Endothelial cell (in vitro differentiated cells): Measurements from ENCODE around the gene SFTPA2. TPM values are rescaled to one million over a fixed set of nuclear protein-coding genes. Genes with fewer than 3 reads are reported as not detected.
A peak's percentile ranks its signal among the peaks of the same experiment; 100 is the strongest.
"Not testable (repeated sequence)": the region's sequence is repeated elsewhere in the genome, so short reads cannot be mapped to it uniquely, and the experiment has no call there.

Experiments used
- DNase-seq: peaks from one replicate; pipeline ENCODE4 v3.0.0; 2021; ENCODE audit warnings: low spot score
- H3K27ac Mint-ChIP-seq: one replicate; pipeline ENCODE4 v1.8.0; 2021; ENCODE audit warnings: mixed read lengths, inconsistent platforms; ENCODE audit not compliant: unreplicated experiment
- H3K27me3 Mint-ChIP-seq: one replicate; pipeline ENCODE4 v1.8.0; 2021; ENCODE audit warnings: mild to moderate bottlenecking, moderate library complexity, mixed read lengths, inconsistent platforms; ENCODE audit not compliant: unreplicated experiment
- H3K36me3 Mint-ChIP-seq: one replicate; pipeline ENCODE4 v1.8.0; 2021; ENCODE audit warnings: mild to moderate bottlenecking, low read depth, mixed read lengths, inconsistent platforms; ENCODE audit not compliant: unreplicated experiment
- H3K4me1 Mint-ChIP-seq: one replicate; pipeline ENCODE4 v1.8.0; 2021; ENCODE audit warnings: mild to moderate bottlenecking, mixed read lengths, inconsistent platforms; ENCODE audit not compliant: unreplicated experiment
- H3K4me3 Mint-ChIP-seq: one replicate; pipeline ENCODE4 v1.8.0; 2021; ENCODE audit warnings: mild to moderate bottlenecking, mixed read lengths, inconsistent platforms; ENCODE audit not compliant: unreplicated experiment
- H3K9me3 Mint-ChIP-seq: one replicate; pipeline ENCODE4 v1.8.0; 2021; ENCODE audit warnings: mixed read lengths, inconsistent platforms; ENCODE audit not compliant: unreplicated experiment
- total RNA-seq: library from RNA; stranded (reverse); fragmentation: NEBNext Ultra II Directional; extraction: Animal tissue kit (Norgen Biotek cat#: 25700); gene quantifications from one replicate; pipeline ENCODE4 v1.2.1, GENCODE V29; 2021; ENCODE audit not compliant: unreplicated experiment
- TF ChIP-seq, protein P1 (sequence below): fragments of 200-600 bp; sonication (generic); IDR thresholded peaks from one replicate; pipeline ENCODE4 v1.5.0; 2021; ENCODE audit warnings: antibody characterized with exemption; ENCODE audit not compliant: unreplicated experiment

The SFTPA2 gene
- total RNA-seq, 1 donor from 2014 or later = not detected

DNA sequence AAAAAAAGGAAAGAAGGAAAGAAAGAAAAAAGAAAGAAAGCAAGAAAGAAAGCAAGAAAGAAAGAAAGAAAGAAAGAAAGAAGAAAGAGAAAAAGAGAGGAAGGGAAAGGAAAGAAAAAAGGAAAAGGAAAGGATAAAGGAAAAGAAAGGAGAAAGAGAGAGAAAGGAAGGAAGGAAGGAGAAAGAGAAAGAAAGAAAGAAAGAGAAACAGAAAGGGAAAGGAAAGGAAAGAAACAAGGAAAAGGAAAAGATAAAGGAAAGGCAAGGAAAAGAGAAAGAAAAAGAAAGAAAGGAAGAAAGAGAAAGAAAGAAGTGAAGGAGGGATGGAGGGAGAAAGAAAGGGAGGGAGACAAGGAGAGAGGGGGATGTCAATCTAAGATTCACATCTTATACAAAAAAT, 20.8 kb upstream of the SFTPA2 start:
- Mint-ChIP-seq H3K4me1 (no peaks in the 10 kb centered on the region), H3K27me3 (peaks cover 6% of the 10 kb centered on the region), H3K4me3 (no peak overlapping the region), H3K36me3 (no peaks in the 10 kb centered on the region), H3K9me3 (no peaks in the 10 kb centered on the region), H3K27ac (no peak overlapping the region)
- TF ChIP-seq, protein P1, sequence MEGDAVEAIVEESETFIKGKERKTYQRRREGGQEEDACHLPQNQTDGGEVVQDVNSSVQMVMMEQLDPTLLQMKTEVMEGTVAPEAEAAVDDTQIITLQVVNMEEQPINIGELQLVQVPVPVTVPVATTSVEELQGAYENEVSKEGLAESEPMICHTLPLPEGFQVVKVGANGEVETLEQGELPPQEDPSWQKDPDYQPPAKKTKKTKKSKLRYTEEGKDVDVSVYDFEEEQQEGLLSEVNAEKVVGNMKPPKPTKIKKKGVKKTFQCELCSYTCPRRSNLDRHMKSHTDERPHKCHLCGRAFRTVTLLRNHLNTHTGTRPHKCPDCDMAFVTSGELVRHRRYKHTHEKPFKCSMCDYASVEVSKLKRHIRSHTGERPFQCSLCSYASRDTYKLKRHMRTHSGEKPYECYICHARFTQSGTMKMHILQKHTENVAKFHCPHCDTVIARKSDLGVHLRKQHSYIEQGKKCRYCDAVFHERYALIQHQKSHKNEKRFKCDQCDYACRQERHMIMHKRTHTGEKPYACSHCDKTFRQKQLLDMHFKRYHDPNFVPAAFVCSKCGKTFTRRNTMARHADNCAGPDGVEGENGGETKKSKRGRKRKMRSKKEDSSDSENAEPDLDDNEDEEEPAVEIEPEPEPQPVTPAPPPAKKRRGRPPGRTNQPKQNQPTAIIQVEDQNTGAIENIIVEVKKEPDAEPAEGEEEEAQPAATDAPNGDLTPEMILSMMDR = no peak
- DNase-seq = no peak

DNA sequence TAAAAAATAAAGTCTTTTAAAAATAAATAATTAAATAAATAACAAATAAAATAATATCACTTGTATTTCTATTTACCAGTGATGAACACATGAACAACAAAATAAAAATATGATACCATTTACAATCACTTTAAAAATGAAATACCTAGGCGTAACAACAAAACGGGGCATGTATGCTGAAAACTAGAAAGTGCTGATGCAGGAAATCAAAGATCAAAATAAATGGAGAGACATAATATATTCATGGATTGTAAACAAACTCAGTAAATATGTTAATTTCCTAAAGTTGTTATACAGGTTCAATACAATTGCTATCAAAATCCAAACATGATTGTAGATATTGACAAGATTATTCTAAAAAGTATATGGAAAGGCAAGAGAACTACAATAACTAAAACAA, 19.2 kb upstream of the SFTPA2 start:
- Mint-ChIP-seq H3K27ac (no peak overlapping the region), H3K4me1 (no peaks in the 10 kb centered on the region), H3K4me3 (no peak overlapping the region), H3K36me3 (no peaks in the 10 kb centered on the region), H3K27me3 (peaks cover 3% of the 10 kb centered on the region), H3K9me3 (no peaks in the 10 kb centered on the region)
- no peak for DNase-seq
- TF ChIP-seq, protein P1 = no peak

DNA sequence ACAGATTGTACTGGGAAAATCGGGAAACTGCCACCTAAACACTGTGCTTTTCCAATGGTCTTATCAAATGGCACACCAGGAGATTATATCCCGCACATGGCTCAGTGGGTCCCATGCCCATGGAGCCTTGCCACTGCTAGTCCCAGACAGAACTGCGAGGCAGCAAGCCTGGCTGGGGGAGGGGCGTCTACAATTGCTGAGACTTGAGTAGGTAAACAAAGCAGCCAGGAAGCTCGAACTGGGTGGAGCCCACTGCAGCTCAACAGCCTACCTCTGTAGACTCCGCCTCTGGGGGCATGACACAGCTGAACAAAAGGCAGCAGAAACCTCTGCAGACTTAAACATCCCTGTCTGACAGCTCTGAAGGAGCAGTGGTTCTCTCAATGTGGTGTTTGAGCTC, 10.4 kb upstream of the SFTPA2 start:
- not testable (repeated sequence) for H3K4me1 Mint-ChIP-seq, H3K27ac Mint-ChIP-seq, H3K27me3 Mint-ChIP-seq, H3K9me3 Mint-ChIP-seq, H3K36me3 Mint-ChIP-seq, DNase-seq, H3K4me3 Mint-ChIP-seq

DNA sequence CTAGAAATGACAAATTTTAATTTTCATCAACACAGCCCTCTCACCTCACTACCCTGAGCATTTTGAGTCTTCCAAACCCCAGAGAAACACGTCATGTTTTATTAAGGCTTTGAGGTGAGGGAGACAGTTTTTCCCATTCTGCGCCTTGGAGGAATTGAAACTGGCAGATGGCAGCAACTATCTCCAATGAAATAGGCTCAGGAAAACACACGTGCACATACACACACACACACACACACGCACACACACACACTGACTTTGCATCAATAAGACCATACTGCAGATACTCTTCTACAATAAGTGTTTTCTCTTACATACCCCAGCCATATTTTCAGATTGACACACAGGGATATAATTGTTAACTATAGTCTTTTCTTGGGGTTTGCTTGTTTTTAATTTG, 3.2 kb upstream of the SFTPA2 start:
- Mint-ChIP-seq H3K4me1 (no peaks in the 10 kb centered on the region), H3K36me3 (no peaks in the 10 kb centered on the region), H3K4me3 (no peak overlapping the region), H3K9me3 (no peaks in the 10 kb centered on the region), H3K27me3 (peaks cover 1% of the 10 kb centered on the region), H3K27ac (no peak overlapping the region)
- TF ChIP-seq, protein P1 = no peak
- no peak for DNase-seq

DNA sequence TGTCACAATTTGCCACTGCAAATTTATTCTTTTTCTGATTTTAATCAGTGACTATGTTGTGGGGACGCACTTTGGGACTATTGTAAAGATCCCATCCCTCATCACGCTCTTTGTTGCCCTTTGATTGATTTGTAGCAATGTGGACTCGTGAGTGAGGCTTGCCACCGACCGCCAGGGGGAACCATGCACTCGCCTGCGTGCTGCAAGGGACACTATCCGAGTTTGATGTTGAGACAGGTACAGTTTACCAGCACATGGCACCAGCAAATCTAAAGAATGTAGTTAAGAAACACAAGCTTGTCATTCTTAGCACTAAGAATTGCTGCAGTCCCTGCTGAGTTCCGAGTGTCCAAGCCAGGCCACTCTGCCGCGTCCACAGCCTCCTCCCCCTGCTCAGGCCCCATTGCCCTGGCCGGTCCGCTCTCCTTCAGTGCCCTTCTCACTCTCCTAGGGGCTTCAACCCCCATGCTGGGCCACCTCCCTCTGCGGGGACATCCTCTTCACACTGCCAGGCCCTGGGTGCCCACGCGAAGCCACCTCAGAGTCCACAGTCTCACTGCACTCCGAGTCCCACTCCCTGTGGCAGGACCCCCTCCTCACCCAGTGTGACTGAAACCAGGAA, 2.0 kb upstream of the SFTPA2 start:
- no peak overlapping the region for H3K4me3 Mint-ChIP-seq
- no peak overlapping the region for H3K27ac Mint-ChIP-seq
- peak; percentile 77 for DNase-seq
- H3K36me3 Mint-ChIP-seq = no peaks in the 10 kb centered on the region
- no peaks in the 10 kb centered on the region for H3K4me1 Mint-ChIP-seq
- H3K9me3 Mint-ChIP-seq = no peaks in the 10 kb centered on the region
- TF ChIP-seq, protein P1 = peak; percentile 70
- peaks cover 2% of the 10 kb centered on the region for H3K27me3 Mint-ChIP-seq
